GM12801 (cell line): ENCODE measurements around the gene MED16.

ENCODE experiments used
- CTCF ChIP-seq: IDR thresholded peaks from one replicate; pipeline ENCODE4 v1.5.1; 2011; ENCODE audit warnings: control low read depth; ENCODE audit not compliant: insufficient read length; ENCODE audit errors: extremely low read depth

The MED16 gene

GRCh38 chr19:892894-893689 lies at the start of gene MED16, which contains the start of gene RNU6-9:
MED16 (minus strand) TSS chr19:893187; CDS start chr19:891131, 2,056 bp downstream.
RNU6-9 (plus strand) TSS chr19:893484.
- no peak for TF ChIP-seq CTCF

- TF ChIP-seq CTCF, result no peak
Measured at GRCh38 chr19:942133-942645, 49.2 kb upstream of the MED16 start.

GRCh38 chr19:941292-942132 lies 48.5 kb upstream of the MED16 start:
- no peak for TF ChIP-seq CTCF

GRCh38 chr19:940591-941291 lies 47.8 kb upstream of the MED16 start:
- TF ChIP-seq CTCF, result no peak

GRCh38 chr19:939922-940321 lies 46.9 kb upstream of the MED16 start:
- no peak for TF ChIP-seq CTCF

- TF ChIP-seq CTCF, result no peak
Measured at GRCh38 chr19:939439-939838, 46.5 kb upstream of the MED16 start.
